ENCODE data around the gene IFNAR2.

Gene IFNAR2

DNA sequence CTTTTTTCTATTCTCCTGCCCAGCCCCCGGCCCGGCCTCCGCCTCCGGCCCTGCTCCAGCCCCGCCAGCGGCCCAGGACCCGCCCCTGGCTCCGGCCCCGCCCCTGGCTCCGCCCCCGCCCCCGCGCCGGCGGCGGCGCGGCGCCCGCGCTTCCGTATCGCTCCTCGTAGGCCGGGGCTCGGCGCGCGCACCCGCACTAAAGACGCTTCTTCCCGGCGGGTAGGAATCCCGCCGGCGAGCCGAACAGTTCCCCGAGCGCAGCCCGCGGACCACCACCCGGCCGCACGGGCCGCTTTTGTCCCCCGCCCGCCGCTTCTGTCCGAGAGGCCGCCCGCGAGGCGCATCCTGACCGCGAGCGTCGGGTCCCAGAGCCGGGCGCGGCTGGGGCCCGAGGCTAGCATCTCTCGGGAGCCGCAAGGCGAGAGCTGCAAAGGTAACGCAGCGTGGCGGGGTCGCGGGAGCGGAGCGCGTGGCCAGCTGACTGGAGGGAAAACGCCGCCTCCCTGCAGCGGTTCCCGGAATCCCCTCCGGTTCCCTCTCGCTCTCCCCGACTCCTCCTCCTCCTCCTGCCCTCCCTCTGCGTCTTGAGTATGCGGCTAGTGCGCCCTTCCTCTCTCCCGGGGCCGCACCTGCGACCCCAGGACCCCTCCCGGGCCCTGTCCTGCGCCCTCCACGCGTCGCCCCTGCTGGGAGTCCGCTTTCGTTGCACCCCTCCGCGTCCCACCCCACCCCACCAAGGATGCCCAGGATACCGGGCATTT is at the start of gene IFNAR2:
Gene IFNAR2 (plus strand): TSS at position 155 of the 761 bp plus-strand sequence. CDS start 11,985 bp downstream, outside the sequence.
- no peak for FAIRE-seq

DNA sequence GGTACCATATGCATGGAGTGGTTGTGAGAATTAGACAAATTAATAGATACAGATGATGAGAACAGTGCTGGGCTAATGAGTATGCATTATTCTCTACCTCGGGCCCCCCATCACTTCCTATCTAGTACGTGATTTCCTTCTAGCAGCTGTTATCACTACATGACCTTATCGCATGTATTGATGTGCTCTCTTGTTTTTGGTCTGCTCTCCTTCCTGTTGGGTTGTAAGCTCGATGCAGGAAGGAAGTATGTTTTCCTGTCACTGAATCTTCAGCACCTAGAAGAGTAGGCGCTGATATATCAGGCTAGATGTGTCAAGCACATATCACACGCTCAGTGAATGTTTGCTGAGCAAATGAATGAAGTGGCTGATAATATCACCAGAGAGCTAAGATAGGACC is 43.9 kb upstream of the IFNAR2 start:
- FAIRE-seq = no peak

- FAIRE-seq = no peak
Measured at GRCh38 chr21:33187276-33187675, 42.5 kb upstream of the IFNAR2 start.

- peak; percentile 36 for FAIRE-seq
Measured at GRCh38 chr21:33189237-33189636, 40.5 kb upstream of the IFNAR2 start.

DNA sequence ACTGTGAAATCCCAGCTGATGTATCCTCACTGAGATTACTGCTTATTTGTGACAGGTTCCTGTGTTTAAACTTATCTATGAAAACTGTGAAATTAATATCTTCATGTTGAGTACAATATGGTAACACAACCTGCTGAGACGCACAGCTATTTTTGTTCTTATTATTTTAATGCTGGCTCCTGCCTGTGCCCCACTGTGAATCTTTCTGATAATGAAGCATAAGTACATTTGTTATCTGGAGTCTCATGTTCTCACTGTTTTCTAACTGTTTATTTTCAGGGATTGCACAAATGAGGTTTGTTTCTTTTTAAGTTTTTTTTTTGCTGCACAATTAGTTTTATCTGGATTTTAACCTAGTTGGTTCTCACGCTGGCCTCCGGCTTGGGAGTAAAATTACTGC is 39.9 kb upstream of the IFNAR2 start:
- no peak for FAIRE-seq

- FAIRE-seq = peak; percentile 93
Measured at GRCh38 chr21:33196941-33197374, 32.8 kb upstream of the IFNAR2 start.

- FAIRE-seq = no peak
Measured at GRCh38 chr21:33197496-33197895, 32.2 kb upstream of the IFNAR2 start.

DNA sequence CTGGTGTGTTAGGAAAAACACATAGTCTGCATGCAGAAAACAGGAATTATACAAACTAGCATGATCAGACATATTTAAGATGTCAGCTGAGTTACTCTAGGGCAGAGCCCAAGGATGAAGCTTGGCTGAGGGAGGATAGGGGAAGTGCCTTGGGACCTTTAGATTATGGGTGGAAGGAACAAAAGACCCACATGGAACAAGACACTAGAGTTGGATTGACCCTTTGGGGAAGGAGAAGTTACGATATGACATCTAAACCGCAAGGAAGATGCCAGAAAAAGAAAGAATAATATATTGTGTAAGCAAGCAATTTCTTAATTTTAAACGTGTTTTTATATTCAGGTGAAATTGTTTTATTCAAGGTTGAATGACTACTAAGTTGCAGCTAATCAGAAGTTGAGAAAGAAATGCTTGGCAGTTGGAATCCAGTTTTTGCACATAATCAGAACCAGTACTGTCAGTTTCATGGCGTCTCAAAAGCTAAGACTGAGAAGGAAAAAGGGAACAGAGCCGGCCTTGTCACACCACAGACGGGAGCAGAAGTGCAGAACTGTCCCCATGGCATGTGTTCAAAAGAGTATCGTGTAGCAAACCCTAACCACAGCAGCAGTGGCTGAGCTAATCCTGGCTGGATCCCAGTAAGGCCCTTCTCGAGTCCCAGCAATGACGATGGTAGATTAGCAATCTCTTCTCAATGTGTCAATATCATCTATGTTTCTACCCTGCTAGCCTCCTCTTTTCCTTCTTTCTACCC is 31.2 kb upstream of the IFNAR2 start:
- no peak for FAIRE-seq

DNA sequence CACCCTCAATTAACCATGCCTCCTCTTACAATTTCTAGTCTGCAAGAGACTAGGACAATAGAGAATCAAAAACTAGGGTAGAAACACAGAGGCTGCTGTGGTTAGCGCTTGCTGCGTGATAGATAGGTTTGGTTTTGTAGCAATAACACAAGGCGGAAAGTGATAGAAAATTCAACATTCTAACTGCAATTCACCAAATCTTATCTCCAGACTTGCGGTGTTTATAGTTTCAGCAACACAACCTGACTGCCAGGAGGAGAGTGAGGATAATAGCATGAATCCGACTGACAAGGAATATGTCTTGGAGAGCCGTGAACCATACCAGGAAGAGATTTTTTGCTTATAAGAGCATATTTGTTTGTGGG is 30.7 kb upstream of the IFNAR2 start:
- FAIRE-seq = no peak

- FAIRE-seq = peak; percentile 95
Measured at GRCh38 chr21:33199516-33200217, 30.1 kb upstream of the IFNAR2 start.

GRCh38 chr21:33201956-33202355 is 27.8 kb upstream of the IFNAR2 start:
- no peak for FAIRE-seq

- no peak for FAIRE-seq
Measured at GRCh38 chr21:33202464-33203363, 27.0 kb upstream of the IFNAR2 start.

- FAIRE-seq = no peak
Measured at GRCh38 chr21:33203371-33203724, 26.4 kb upstream of the IFNAR2 start.

GRCh38 chr21:33205476-33205875 is 24.3 kb upstream of the IFNAR2 start:
- no peak for FAIRE-seq

DNA sequence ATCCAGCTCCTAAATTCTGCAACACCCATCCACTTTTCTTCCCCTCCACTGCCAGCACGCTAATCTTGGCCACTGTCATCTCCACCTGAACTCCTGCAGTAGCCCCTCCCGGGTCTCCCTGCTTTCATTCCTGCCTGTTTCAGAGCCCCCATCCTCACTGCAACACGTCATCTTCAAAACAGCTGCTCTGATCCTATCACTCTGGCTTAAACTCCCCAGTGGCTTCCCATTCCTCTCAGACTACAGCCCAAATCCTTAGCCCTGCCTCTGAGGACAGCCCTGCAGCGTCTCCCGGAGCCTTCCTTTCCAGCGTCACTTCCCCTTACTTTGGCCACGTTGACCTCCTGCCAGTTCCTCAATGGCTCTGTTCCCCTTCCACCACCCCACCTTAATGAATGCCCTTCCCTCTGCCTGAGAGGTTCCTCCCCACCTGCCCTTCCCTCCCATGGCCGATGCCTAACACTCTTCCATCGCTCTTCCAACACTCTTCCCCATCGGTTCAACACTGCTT is 22.9 kb upstream of the IFNAR2 start:
- FAIRE-seq = no peak

- FAIRE-seq = no peak
Measured at GRCh38 chr21:33207449-33208149, 22.1 kb upstream of the IFNAR2 start.

DNA sequence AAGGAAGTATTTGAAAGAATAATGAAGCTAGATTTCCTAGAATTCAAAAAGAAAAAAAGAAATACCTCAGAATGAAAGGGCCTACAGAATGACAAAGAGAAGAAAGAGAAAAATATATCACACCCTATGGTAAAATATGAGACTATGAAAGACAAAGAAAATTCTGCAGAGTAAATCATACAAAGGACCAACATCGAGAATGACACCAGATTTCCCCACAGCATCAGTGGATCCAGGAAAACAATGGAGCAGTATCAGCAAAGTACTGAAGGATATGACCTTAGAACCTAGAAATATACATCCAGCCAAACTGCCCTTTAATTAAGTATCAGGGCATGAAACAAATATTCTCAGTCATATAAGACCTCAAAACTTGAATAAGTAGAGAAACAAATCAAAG is 21.2 kb upstream of the IFNAR2 start:
- FAIRE-seq = no peak

DNA sequence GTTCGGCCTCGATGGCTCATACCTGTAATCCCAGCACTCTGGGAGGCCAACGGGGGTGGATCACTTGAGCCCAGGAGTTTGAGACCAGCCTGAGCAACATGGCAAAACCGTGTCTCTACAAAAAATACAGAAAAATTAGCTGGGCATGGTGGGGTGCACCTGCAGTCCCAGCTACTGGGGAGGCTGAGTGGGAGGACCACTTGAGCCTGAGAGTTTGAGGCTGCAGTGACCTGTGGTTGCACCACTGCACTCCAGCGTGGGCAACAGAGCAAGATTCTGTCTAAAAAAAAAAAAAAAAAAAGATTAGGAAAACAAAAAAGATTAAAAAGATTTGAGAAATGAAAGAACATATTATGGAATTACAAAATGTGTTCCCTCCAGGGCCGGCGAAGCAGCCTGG is 18.4 kb upstream of the IFNAR2 start:
- no peak for FAIRE-seq

DNA sequence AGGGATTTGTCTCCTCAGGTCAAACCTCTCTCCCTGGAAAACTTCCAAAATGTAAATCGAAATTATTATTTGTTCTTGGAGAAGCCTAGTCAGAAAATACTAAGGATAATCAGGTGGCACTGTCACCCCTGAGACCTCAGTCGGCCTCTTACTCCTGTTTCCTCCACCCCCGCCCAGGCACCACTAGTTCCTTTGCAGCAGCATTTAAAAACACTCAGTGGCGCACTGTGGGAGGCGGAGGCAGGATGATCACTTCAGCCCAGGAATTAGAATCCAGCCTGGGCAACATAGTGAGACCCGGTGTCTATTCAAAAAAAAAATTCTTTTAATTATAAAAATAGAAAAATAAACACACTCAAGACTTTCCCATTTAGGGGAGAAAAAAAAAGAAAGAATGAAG is 18.0 kb upstream of the IFNAR2 start:
- FAIRE-seq = no peak

GRCh38 chr21:33212159-33212851 is 17.4 kb upstream of the IFNAR2 start:
- FAIRE-seq = no peak

DNA sequence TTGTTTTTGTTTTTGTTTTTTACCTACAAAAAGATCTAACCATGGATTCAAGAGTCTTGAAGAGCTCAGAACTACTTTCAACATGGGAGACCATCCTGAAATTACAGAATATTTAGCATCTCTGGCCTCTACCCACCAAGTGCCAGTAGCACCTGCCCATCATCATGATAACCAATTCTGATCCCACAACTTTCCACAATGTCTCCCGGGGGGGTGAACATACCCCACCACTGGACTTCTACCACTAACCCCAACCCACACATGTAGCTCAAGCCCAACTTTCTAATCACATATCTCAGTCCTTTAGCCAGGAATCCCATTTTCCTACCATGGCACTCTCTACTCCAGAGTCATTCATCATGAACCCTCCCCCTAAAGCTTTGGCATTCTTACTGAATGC is 15.7 kb upstream of the IFNAR2 start:
- no peak for FAIRE-seq

Data from islet of Langerhans (tissue), 1 donor.